Epithelial cell of proximal tubule (primary cell): ENCODE data around the gene CDH12. TPM values are rescaled to one million over a fixed set of nuclear protein-coding genes. Genes with fewer than 3 reads are reported as not detected.

ENCODE experiments used
- DNase-seq: peaks from one replicate; pipeline ENCODE4 v3.0.0-alpha.2; 2011; ENCODE audit warnings: low read depth
- H3K4me3 ChIP-seq: 2 replicates; pipeline ENCODE4 v1.5.1; 2011; ENCODE audit warnings: low read depth, mild to moderate bottlenecking, low read length
- total RNA-seq: library from RNA; depleted of rRNA; stranded (reverse); fragments of >200 nt; gene quantifications from 2 replicates; pipeline ENCODE4 v1.2.3, GENCODE V29; 2015
- TF ChIP-seq, protein P1 (sequence below): conservative IDR thresholded peaks from 2 replicates; pipeline ENCODE4 v1.5.1; 2012; ENCODE audit warnings: low read depth, mild to moderate bottlenecking, low read length

The CDH12 gene
- total RNA-seq, 1 donor from 2014 or later = not detected

DNA sequence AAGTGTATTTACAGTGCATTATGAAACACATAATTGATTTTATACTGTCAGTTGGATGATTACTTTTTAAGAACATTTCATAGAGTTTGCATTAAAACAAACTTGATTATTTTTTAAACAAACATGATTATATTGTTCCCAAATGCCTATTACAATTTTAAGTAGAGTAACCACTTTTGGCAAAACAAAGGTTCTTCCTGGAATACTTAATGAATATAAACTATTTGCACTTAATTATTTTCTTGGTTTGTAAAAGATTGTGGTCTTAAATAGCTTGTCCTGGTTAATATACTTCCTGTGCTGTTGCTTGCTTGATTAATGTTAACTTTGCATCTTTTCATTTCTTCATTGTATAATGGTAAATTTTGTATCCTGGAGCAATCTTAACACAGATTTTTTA lies 180.0 kb downstream of the CDH12 start:
- H3K4me3 ChIP-seq = no peak overlapping the region
- no peak for DNase-seq
- TF ChIP-seq, protein P1, sequence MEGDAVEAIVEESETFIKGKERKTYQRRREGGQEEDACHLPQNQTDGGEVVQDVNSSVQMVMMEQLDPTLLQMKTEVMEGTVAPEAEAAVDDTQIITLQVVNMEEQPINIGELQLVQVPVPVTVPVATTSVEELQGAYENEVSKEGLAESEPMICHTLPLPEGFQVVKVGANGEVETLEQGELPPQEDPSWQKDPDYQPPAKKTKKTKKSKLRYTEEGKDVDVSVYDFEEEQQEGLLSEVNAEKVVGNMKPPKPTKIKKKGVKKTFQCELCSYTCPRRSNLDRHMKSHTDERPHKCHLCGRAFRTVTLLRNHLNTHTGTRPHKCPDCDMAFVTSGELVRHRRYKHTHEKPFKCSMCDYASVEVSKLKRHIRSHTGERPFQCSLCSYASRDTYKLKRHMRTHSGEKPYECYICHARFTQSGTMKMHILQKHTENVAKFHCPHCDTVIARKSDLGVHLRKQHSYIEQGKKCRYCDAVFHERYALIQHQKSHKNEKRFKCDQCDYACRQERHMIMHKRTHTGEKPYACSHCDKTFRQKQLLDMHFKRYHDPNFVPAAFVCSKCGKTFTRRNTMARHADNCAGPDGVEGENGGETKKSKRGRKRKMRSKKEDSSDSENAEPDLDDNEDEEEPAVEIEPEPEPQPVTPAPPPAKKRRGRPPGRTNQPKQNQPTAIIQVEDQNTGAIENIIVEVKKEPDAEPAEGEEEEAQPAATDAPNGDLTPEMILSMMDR = no peak

DNA sequence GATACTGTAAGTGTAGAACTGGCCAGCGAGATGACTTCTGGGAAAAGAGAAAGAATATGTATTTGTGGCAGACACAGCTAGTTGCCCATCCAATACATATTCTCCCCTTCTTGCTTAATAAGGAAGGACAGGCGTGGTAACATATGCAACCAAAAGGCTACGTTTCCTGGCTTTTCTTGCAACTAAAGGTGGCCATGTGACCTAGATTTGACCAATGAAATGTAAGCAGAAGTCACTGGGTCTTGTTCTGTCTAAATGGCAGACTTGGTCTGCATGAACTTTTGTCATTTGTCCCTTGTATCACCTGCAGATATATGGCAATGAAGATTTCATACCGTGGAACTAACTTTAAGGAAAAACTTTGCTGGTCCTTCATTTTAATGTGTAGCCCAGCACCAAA lies 183.8 kb downstream of the CDH12 start:
- TF ChIP-seq, protein P1 = no peak
- no peak for DNase-seq
- H3K4me3 ChIP-seq = no peak overlapping the region

DNA sequence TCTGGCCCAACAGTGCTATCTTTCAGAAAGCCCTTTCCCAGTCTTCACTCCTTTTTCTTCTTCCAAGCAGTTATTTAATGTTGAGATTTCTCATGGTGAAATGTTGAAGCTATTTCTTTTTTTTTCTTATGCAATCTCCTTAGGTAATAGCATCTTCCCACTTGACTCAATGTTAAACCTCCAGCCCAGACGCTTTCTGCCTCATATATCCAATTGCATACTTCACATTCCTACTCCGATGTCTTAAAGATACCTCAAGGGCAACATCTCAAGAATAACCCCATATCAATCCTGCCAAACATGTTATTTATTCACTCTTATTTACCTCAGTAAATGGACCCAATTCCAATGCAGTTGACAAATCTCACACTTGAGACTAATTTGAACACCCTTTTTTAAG lies 187.3 kb downstream of the CDH12 start:
- DNase-seq = no peak
- TF ChIP-seq, protein P1 = no peak
- no peak overlapping the region for H3K4me3 ChIP-seq

DNA sequence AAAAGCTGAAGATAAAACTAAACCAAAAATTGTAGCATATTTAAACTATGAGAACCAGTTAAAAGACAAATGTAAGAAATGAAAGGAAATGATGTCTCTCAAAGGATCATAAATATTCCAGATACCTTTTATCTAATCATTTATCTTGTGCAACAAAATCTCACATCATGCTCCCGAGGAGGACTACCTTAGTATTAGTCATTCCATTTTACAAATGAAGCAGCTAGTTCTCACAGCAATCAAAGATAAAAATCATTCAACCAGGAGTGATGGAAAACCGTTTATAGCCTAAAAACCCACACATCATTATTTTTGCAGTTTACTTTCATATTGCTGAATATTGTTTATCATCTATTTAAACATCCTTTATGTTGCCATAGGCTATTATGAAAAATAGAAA lies 190.0 kb downstream of the CDH12 start:
- no peak for DNase-seq
- H3K4me3 ChIP-seq = no peak overlapping the region
- TF ChIP-seq, protein P1 = no peak

DNA sequence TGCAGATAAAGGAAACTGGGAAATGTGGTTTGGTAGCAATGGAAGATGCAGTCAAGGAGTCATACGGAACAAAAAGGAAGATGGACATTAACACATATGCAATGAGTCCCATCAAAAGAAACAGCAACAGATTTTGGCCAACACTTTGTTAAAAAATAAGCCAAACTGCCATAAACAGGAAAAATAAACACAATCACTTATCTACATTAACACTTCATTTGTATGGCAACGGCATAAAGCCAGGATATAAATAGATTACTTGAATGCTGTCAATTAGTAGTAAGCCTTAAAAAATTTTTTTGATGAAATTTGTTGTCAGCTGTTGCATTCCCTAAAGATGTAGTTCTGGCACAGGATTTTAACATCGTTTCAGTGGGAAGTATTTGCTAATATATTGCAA lies 190.8 kb downstream of the CDH12 start:
- DNase-seq = no peak
- no peak overlapping the region for H3K4me3 ChIP-seq
- TF ChIP-seq, protein P1 = no peak

DNA sequence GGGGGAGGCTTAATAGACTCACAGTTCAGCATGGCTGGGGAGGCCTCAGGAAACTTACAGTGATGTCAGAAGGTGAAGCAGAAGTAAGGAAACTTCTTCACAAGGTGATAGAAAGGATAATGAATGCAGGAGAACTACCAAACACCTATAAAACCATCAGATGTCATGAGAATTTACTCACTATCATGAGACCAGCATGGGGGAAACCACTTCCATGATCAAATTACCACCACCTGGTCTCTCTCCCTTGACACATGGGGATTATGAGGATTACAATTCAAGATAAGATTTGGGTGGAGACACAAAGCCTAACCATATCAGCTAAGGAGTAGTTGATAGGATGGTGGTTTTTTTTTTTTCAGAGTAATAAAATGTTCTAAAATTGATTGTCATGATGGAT lies 201.8 kb downstream of the CDH12 start:
- TF ChIP-seq, protein P1 = no peak
- no peak overlapping the region for H3K4me3 ChIP-seq
- no peak for DNase-seq

DNA sequence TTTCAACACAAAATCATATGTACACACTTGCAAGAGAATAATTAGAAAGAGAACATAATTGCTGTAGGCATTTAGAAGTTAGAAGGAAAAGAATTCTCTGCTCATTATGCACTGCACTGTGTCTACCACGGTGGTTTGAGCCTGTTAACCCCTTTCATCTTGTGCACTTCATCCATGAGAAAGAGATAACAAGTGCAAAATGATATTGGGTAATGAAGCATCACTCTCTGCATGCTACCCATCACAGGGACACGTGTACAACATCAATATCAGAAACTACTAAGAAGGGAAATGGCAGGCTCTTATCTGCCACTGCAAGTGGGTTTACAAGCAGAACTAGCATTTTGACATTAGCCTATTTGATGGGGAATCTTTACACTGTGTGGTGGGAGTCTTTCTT lies 202.6 kb downstream of the CDH12 start:
- TF ChIP-seq, protein P1 = no peak
- no peak for DNase-seq
- no peak overlapping the region for H3K4me3 ChIP-seq
